HG03025 (cell line): Measurements from ENCODE around the gene LRRC8E.

Experiments
- ATAC-seq: cut with Tn5 transposase; IDR thresholded peaks from one replicate; pipeline ENCODE4 v1.9.1; 2021; ENCODE audit warnings: mild to moderate bottlenecking, moderate library complexity; ENCODE audit not compliant: unreplicated experiment, low FRiP score

LRRC8E gene

GRCh38 chr19:7865262-7865911 lies 22.9 kb upstream of the LRRC8E start:
- ATAC-seq: no peak

GRCh38 chr19:7866399-7867091 lies 21.8 kb upstream of the LRRC8E start:
- no peak for ATAC-seq

GRCh38 chr19:7867092-7867844 lies 21.0 kb upstream of the LRRC8E start:
- ATAC-seq: no peak

GRCh38 chr19:7868326-7868670 lies 20.0 kb upstream of the LRRC8E start:
- ATAC-seq: no peak

GRCh38 chr19:7868671-7869452 lies 19.4 kb upstream of the LRRC8E start:
- peak; percentile 55 for ATAC-seq

GRCh38 chr19:7869453-7869909 lies 18.8 kb upstream of the LRRC8E start:
- peak; percentile 43 for ATAC-seq

GRCh38 chr19:7869910-7870511 lies 18.3 kb upstream of the LRRC8E start:
- ATAC-seq: no peak

GRCh38 chr19:7870571-7871436 lies 17.5 kb upstream of the LRRC8E start:
- no peak for ATAC-seq

- ATAC-seq: no peak
Measured at GRCh38 chr19:7871437-7872305, 16.6 kb upstream of the LRRC8E start.

- ATAC-seq: no peak
Measured at GRCh38 chr19:7872306-7873204, 15.8 kb upstream of the LRRC8E start.

GRCh38 chr19:7873304-7874075 lies 14.8 kb upstream of the LRRC8E start:
- no peak for ATAC-seq

GRCh38 chr19:7874076-7874896 lies 14.0 kb upstream of the LRRC8E start, which contains the start of gene PRR36:
Gene PRR36, minus strand, starts transcription at chr19:7874390. Its CDS starts 701 bp downstream, at chr19:7873689.
- ATAC-seq: no peak

GRCh38 chr19:7874897-7875273 lies 13.4 kb upstream of the LRRC8E start:
- ATAC-seq: no peak

- ATAC-seq: no peak
Measured at GRCh38 chr19:7877249-7877836, 11.0 kb upstream of the LRRC8E start.

- no peak for ATAC-seq
Measured at GRCh38 chr19:7879111-7879807, 9.1 kb upstream of the LRRC8E start.
